Thyroid gland (tissue), 4 donors: Measurements from ENCODE around the gene RCCD1. TPM values are rescaled to one million over a fixed set of nuclear protein-coding genes. Genes with fewer than 3 reads are reported as not detected.

Experiments used
- DNase-seq, 2 donors: peaks; one replicate each; pipeline ENCODE4 v3.0.0-alpha.2; 2019
- H3K27ac ChIP-seq, 3 donors: fragments of 200-600 bp; sonication (generic); 1 replicate in 2 of 3; 2 replicates in 1 of 3; pipeline ENCODE4 v1.5.1; 2016 to 2019; ENCODE audit warnings: mild to moderate bottlenecking in 1 of 3, moderate library complexity in 1 of 3
- H3K27me3 ChIP-seq: fragments of 200-600 bp; sonication (generic); one replicate; pipeline ENCODE4 v1.5.1; 2019
- H3K36me3 ChIP-seq, 2 donors: fragments of 200-600 bp; sonication (generic); one replicate each; pipeline ENCODE4 v1.5.1; 2016 to 2019
- H3K4me1 ChIP-seq, 2 donors: fragments of 200-600 bp; sonication (generic); one replicate each; pipeline ENCODE4 v1.5.1; 2017 to 2019
- H3K4me3 ChIP-seq, 3 donors: fragments of 200-600 bp; sonication (generic); replicated peaks in 1 of 3; 1 replicate in 2 of 3; 2 replicates in 1 of 3; pipeline ENCODE4 v1.5.1; 2016; ENCODE audit warnings: mild to moderate bottlenecking in 1 of 3
- H3K9me3 ChIP-seq: fragments of 200-600 bp; sonication (generic); one replicate; pipeline ENCODE4 v1.5.1; 2017
- POLR2A ChIP-seq, 2 donors: fragments of 450-650 bp; IDR thresholded peaks; one replicate each; pipeline ENCODE4 v1.6.1; 2017; ENCODE audit warnings: antibody characterized with exemption in 2 of 2, mild to moderate bottlenecking in 2 of 2, moderate library complexity in 1 of 2
- WGBS, 2 donors: methylation state at CpG; one replicate each; pipeline ENCODE4 v1.1.5; 2017; 5-methylcytosine and 5-hydroxymethylcytosine counted together
- intact Hi-C: fragments of 100-400 bp; cut with DNase I; formaldehyde crosslinking; loops from one replicate; pipeline ENCODE4 v1.15.1; 2023
- total RNA-seq, 4 donors: library from RNA; depleted of rRNA; stranded (reverse); fragments of >200 nt; gene quantifications; one replicate each; pipeline ENCODE4 v1.2.3, GENCODE V29; 2016
- TF ChIP-seq, protein P1 (sequence below), 6 experiments: fragments of 200-600 bp in 3 of 6; fragments of 450-650 bp in 3 of 6; sonication (generic) in 3 of 6; IDR thresholded peaks; one replicate each; pipeline ENCODE4 v1.5.1; 2016 to 2019; ENCODE audit warnings: antibody characterized with exemption in 6 of 6, mild to moderate bottlenecking in 2 of 6, inconsistent platforms in 1 of 6, moderate library complexity in 1 of 6

RCCD1 gene
- total RNA-seq, 4 donors from 2014 or later: 7.6 to 15.2 (median 9.9) TPM

DNA sequence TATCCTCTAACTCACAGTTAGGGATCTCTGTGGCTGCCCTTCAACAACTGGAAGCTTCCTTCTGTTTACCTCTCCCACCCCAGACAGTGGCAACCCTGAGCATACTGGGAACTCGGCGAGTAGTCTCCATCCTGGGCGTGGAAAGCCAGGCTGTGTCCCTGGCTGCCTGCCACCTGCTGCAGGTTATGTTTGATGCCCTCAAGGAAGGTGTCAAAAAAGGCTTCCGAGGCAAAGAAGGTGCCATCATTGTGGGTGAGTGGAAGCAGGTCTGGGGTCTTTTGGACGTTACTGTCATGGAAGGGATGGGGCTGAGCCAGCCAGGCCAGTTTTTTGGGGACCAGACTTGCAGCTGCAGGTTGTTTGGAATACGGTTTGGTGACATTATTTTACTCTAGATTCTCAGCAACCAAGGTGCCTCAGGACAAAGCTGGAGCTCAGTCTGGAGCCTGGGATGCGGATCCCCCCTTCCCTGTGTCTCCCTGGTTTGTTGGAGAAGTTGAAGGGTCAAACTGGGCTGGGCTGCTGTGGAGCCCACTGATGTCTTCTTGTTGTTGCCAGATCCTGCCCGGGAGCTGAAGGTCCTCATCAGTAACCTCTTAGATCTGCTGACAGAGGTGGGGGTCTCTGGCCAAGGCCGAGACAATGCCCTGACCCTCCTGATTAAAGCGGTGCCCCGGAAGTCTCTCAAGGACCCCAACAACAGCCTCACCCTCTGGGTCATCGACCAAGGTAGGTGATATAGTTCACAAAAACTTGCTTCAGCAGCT is 12.1 kb upstream of the RCCD1 start:
- DNase-seq: no peak
- no peak overlapping the region for H3K4me3 ChIP-seq
- H3K36me3 ChIP-seq: peaks cover 70 to 71% of the 10 kb centered on the region in 2 donors
- no peak for TF ChIP-seq POLR2A (IDR thresholded peaks at IDR 0.05)
- TF ChIP-seq, protein P1, sequence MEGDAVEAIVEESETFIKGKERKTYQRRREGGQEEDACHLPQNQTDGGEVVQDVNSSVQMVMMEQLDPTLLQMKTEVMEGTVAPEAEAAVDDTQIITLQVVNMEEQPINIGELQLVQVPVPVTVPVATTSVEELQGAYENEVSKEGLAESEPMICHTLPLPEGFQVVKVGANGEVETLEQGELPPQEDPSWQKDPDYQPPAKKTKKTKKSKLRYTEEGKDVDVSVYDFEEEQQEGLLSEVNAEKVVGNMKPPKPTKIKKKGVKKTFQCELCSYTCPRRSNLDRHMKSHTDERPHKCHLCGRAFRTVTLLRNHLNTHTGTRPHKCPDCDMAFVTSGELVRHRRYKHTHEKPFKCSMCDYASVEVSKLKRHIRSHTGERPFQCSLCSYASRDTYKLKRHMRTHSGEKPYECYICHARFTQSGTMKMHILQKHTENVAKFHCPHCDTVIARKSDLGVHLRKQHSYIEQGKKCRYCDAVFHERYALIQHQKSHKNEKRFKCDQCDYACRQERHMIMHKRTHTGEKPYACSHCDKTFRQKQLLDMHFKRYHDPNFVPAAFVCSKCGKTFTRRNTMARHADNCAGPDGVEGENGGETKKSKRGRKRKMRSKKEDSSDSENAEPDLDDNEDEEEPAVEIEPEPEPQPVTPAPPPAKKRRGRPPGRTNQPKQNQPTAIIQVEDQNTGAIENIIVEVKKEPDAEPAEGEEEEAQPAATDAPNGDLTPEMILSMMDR (IDR thresholded peaks at IDR 0.05): no peak
- intact Hi-C loops: no loop called here
- H3K9me3 ChIP-seq: no peaks in the 10 kb centered on the region
- no peak overlapping the region for H3K27ac ChIP-seq
- H3K27me3 ChIP-seq: no peaks in the 10 kb centered on the region
- no peaks in the 10 kb centered on the region for H3K4me1 ChIP-seq
- WGBS, 2 donors: 91 to 94% methylated on average over 11 to 12 of the region's 12 CpGs

DNA sequence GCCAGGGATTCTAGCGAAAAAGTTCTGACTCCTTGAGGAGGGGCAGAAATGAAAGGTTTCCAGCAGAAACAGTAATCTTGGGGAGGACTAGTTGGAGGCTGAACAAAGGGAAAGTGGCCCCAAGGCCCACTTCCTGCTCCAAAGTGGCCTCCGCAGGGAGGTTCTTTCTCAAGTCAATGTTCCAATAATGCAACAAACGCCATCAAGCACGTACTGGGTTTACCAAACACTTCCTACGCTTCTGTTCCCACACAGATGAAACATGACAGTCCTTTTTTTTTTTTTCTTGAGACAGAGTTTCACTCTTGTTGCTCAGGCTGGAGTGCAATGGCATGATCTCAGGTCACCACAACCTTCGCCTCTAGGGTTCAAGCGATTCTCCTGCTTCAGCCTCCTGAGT is 9.6 kb upstream of the RCCD1 start:
- Histone ChIP-seq H3K9me3 (no peaks in the 10 kb centered on the region), H3K27me3 (no peaks in the 10 kb centered on the region), H3K4me1 (no peaks in the 10 kb centered on the region), H3K4me3 (no peak overlapping the region), H3K36me3 (peaks cover 80 to 85% of the 10 kb centered on the region in 2 donors), H3K27ac (no peak overlapping the region)
- TF ChIP-seq, protein P1 (IDR thresholded peaks at IDR 0.05): no peak
- TF ChIP-seq POLR2A (IDR thresholded peaks at IDR 0.05): no peak
- DNase-seq: no peak
- WGBS, 2 donors: 96 to 98% methylated on average over 7 of the region's 7 CpGs
- intact Hi-C loops: no loop called here

DNA sequence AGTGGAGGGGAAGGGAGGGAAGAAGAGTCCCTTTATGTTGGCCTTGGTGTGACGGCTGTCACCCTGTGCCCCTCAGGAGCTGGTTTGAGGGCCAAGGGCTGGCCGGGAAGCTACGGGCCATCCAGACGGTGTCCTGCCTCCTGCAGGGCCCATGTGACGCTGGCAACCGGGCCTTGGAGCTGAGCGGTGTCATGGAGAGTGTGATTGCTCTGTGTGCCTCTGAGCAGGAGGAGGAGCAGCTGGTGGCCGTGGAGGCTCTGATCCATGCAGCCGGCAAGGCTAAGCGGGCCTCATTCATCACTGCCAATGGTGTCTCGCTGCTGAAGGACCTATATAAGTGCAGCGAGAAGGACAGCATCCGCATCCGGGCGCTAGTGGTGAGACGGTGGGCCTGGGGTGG is 8.1 kb upstream of the RCCD1 start:
- intact Hi-C loops: no loop called here
- Histone ChIP-seq H3K27me3 (no peaks in the 10 kb centered on the region), H3K9me3 (no peaks in the 10 kb centered on the region), H3K4me1 (no peaks in the 10 kb centered on the region), H3K27ac (no peak overlapping the region), H3K4me3 (no peak overlapping the region), H3K36me3 (peaks cover 78 to 81% of the 10 kb centered on the region in 2 donors)
- DNase-seq: no peak
- 84 to 93% methylated on average over 14 to 15 of the region's 16 CpGs for WGBS, 2 donors
- TF ChIP-seq POLR2A (IDR thresholded peaks at IDR 0.05): no peak
- TF ChIP-seq, protein P1 (IDR thresholded peaks at IDR 0.05): no peak

DNA sequence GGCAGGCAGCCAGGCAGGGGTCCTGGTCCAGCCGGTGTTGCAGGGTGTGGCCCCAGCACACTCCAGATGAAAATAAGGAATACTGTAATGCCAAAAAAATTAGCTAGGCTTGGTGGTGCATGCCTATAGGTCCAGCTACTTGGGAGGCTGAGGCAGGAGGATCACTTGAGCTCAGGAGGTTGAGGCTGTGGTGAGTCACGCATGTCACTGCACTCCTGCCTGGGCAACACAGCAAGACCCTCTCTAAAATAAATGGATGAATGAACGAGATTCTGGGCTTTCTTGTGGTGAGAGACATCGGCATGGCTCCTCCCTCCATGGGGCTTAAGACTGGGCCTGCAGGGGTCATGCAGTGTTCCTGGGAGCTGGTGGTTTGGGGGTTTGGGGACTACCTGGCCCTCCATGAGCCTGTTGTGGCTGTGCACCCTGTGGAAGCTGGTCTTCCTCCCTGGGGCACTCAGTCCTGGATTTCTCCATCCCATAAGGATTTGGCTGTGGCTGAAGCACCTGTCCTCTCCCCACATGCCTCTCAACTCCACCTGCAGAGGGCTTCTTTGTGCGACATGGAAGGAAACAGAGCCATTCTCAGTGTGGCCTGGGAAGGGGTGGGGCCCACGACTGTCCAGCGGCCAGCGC is 7.6 kb upstream of the RCCD1 start:
- WGBS, 2 donors: 86 to 90% methylated on average over 6 to 8 of the region's 8 CpGs
- Histone ChIP-seq H3K27me3 (no peaks in the 10 kb centered on the region), H3K27ac (no peak overlapping the region), H3K4me1 (no peaks in the 10 kb centered on the region), H3K9me3 (no peaks in the 10 kb centered on the region), H3K36me3 (peaks cover 79 to 81% of the 10 kb centered on the region in 2 donors), H3K4me3 (no peak overlapping the region)
- TF ChIP-seq POLR2A (IDR thresholded peaks at IDR 0.05): no peak
- TF ChIP-seq, protein P1 (IDR thresholded peaks at IDR 0.05): no peak
- DNase-seq: no peak
- intact Hi-C loops: no loop called here
